BLaER1 treated with 17β-estradiol and CSF1 and Interleukin-3, amounts not matched to agents 10 nM and 100 nM (cell line): Measurements from ENCODE around the gene SPTB.

Experiments used
- H3K27ac ChIP-seq, 11 experiments: shearing (Covaris generic); formaldehyde crosslinking; 2 replicates each; pipeline ENCODE4 v1.8.1; 2022
- H3K27me3 ChIP-seq, 11 experiments: shearing (Covaris generic); formaldehyde crosslinking; 2 replicates each; pipeline ENCODE4 v1.8.1; 2022
- H3K36me3 ChIP-seq, 11 experiments: shearing (Covaris generic); formaldehyde crosslinking; 2 replicates each; pipeline ENCODE4 v1.8.1; 2022
- H3K4me1 ChIP-seq, 10 experiments: shearing (Covaris generic); formaldehyde crosslinking; 2 replicates each; pipeline ENCODE4 v1.8.1; 2022
- H3K4me2 ChIP-seq, 11 experiments: shearing (Covaris generic); formaldehyde crosslinking; 2 replicates each; pipeline ENCODE4 v1.8.1; 2022
- H3K4me3 ChIP-seq, 10 experiments: shearing (Covaris generic); formaldehyde crosslinking; 2 replicates each; pipeline ENCODE4 v1.8.1; 2022
- H3K9ac ChIP-seq, 11 experiments: shearing (Covaris generic); formaldehyde crosslinking; 2 replicates each; pipeline ENCODE4 v1.8.1; 2022
- H3K9me3 ChIP-seq, 11 experiments: shearing (Covaris generic); formaldehyde crosslinking; replicated peaks in 1 of 11; 2 replicates each; pipeline ENCODE4 v1.8.1; 2022
- H4K20me1 ChIP-seq, 11 experiments: shearing (Covaris generic); formaldehyde crosslinking; 2 replicates each; pipeline ENCODE4 v1.8.1; 2022
- Cebpa-rat ChIP-seq, 11 experiments: shearing (Covaris generic); IDR thresholded peaks; 2 replicates each; pipeline ENCODE4 v1.8.1; 2022

The SPTB gene

GRCh38 chr14:64865109-64865508 lies 14.6 kb downstream of the SPTB start:
- H3K4me3 ChIP-seq = no peak overlapping the region
- H4K20me1 ChIP-seq = no peaks in the 10 kb centered on the region
- H3K9me3 ChIP-seq = no peaks in the 10 kb centered on the region
- no peak overlapping the region for H3K27ac ChIP-seq
- H3K4me1 ChIP-seq = peaks cover 0 to 6% (median 0%) of the 10 kb centered on the region in 10 experiments; a peak in 3 of 20 replicates
- H3K27me3 ChIP-seq = no peaks in the 10 kb centered on the region
- TF ChIP-seq Cebpa-rat (IDR thresholded peaks at IDR 0.05) = no peak
- H3K36me3 ChIP-seq = no peaks in the 10 kb centered on the region
- H3K9ac ChIP-seq = no peak overlapping the region
- no peak overlapping the region for H3K4me2 ChIP-seq

- Histone ChIP-seq H3K4me3 (no peak overlapping the region), H3K27me3 (no peaks in the 10 kb centered on the region), H4K20me1 (no peaks in the 10 kb centered on the region), H3K9me3 (no peaks in the 10 kb centered on the region), H3K4me1 (no peaks in the 10 kb centered on the region), H3K4me2 (no peak overlapping the region), H3K27ac (no peak overlapping the region), H3K36me3 (no peaks in the 10 kb centered on the region), H3K9ac (no peak overlapping the region)
- no peak for TF ChIP-seq Cebpa-rat (IDR thresholded peaks at IDR 0.05)
These were observed 15.4 kb downstream of the SPTB start for GRCh38 chr14:64864258-64864657.

GRCh38 chr14:64861916-64862315 lies 17.8 kb downstream of the SPTB start:
- TF ChIP-seq Cebpa-rat (IDR thresholded peaks at IDR 0.05) = no peak
- Histone ChIP-seq H3K4me2 (no peak overlapping the region), H3K36me3 (no peaks in the 10 kb centered on the region), H4K20me1 (no peaks in the 10 kb centered on the region), H3K4me1 (no peaks in the 10 kb centered on the region), H3K27ac (no peak overlapping the region), H3K27me3 (no peaks in the 10 kb centered on the region), H3K9ac (no peak overlapping the region), H3K4me3 (no peak overlapping the region), H3K9me3 (no peaks in the 10 kb centered on the region)

- no peaks in the 10 kb centered on the region for H4K20me1 ChIP-seq
- H3K27me3 ChIP-seq = no peaks in the 10 kb centered on the region
- no peak overlapping the region for H3K9ac ChIP-seq
- H3K9me3 ChIP-seq = no peaks in the 10 kb centered on the region
- TF ChIP-seq Cebpa-rat (IDR thresholded peaks at IDR 0.05) = no peak
- no peaks in the 10 kb centered on the region for H3K36me3 ChIP-seq
- no peak overlapping the region for H3K4me2 ChIP-seq
- no peak overlapping the region for H3K4me3 ChIP-seq
- H3K27ac ChIP-seq = no peak overlapping the region
- peaks cover 0 to 5% (median under 1%) of the 10 kb centered on the region in 10 experiments; a peak in 6 of 20 replicates for H3K4me1 ChIP-seq
These were observed 19.7 kb downstream of the SPTB start for GRCh38 chr14:64860039-64860438.

GRCh38 chr14:64857979-64858744 lies 21.5 kb downstream of the SPTB start:
- Histone ChIP-seq H3K9me3 (no peaks in the 10 kb centered on the region), H3K4me3 (no peak overlapping the region), H4K20me1 (no peaks in the 10 kb centered on the region), H3K27me3 (no peaks in the 10 kb centered on the region), H3K4me1 (peaks cover 0 to 11% (median 5%) of the 10 kb centered on the region in 10 experiments; a peak in 11 of 20 replicates), H3K36me3 (no peaks in the 10 kb centered on the region), H3K27ac (no peak overlapping the region), H3K9ac (no peak overlapping the region), H3K4me2 (no peak overlapping the region)
- TF ChIP-seq Cebpa-rat (IDR thresholded peaks at IDR 0.05) = no peak

- TF ChIP-seq Cebpa-rat (IDR thresholded peaks at IDR 0.05) = no peak
- no peaks in the 10 kb centered on the region for H3K36me3 ChIP-seq
- peaks cover 0 to 11% (median 5%) of the 10 kb centered on the region in 10 experiments; a peak in 11 of 20 replicates for H3K4me1 ChIP-seq
- H3K27me3 ChIP-seq = no peaks in the 10 kb centered on the region
- no peak overlapping the region for H3K9ac ChIP-seq
- H3K4me2 ChIP-seq = no peak overlapping the region
- no peaks in the 10 kb centered on the region for H3K9me3 ChIP-seq
- no peak overlapping the region for H3K4me3 ChIP-seq
- no peak overlapping the region for H3K27ac ChIP-seq
- H4K20me1 ChIP-seq = no peaks in the 10 kb centered on the region
These were observed 22.9 kb downstream of the SPTB start for GRCh38 chr14:64856529-64857445.

GRCh38 chr14:64855721-64856528 lies 23.8 kb downstream of the SPTB start:
- no peak overlapping the region for H3K4me3 ChIP-seq
- H3K27ac ChIP-seq = no peak overlapping the region
- H3K9me3 ChIP-seq = no peaks in the 10 kb centered on the region
- TF ChIP-seq Cebpa-rat (IDR thresholded peaks at IDR 0.05) = no peak
- H4K20me1 ChIP-seq = no peaks in the 10 kb centered on the region
- H3K4me2 ChIP-seq = no peak overlapping the region
- H3K36me3 ChIP-seq = no peaks in the 10 kb centered on the region
- H3K4me1 ChIP-seq = peaks cover 0 to 11% (median 5%) of the 10 kb centered on the region in 10 experiments; a peak in 11 of 20 replicates
- H3K9ac ChIP-seq = no peak overlapping the region
- no peaks in the 10 kb centered on the region for H3K27me3 ChIP-seq

- no peak overlapping the region for H3K4me2 ChIP-seq
- H3K4me3 ChIP-seq = no peak overlapping the region
- H3K4me1 ChIP-seq = peaks cover 0 to 7% (median 5%) of the 10 kb centered on the region in 10 experiments; a peak in 11 of 20 replicates
- TF ChIP-seq Cebpa-rat (IDR thresholded peaks at IDR 0.05) = no peak
- no peak overlapping the region for H3K27ac ChIP-seq
- H3K9me3 ChIP-seq = no peaks in the 10 kb centered on the region
- H4K20me1 ChIP-seq = no peaks in the 10 kb centered on the region
- no peaks in the 10 kb centered on the region for H3K27me3 ChIP-seq
- H3K9ac ChIP-seq = no peak overlapping the region
- H3K36me3 ChIP-seq = no peaks in the 10 kb centered on the region
These were observed 29.2 kb downstream of the SPTB start for GRCh38 chr14:64850369-64851137.
